Measurements from ENCODE around the gene FBLN5. TPM values are rescaled to one million over a fixed set of nuclear protein-coding genes. Genes with fewer than 3 reads are reported as not detected.

The FBLN5 gene
- total and polyA plus RNA-seq, 2 of the 4 experiments (the other 2 are of a cell fraction), result 10.6 to 76.4 TPM

- Histone ChIP-seq H3K4ac (ENCODE audit: low read depth, low read length) (no peak overlapping the region), H3K36me3 (ENCODE audit: control insufficient read depth, insufficient read depth, low read length) (peaks cover 10% of the 10 kb centered on the region; the same call in 1 of the 2 replicates), H2AFZ (replicated peaks; ENCODE audit: low read length, poor library complexity) (no peak overlapping the region), H3K4me1 (ENCODE audit: control insufficient read depth, insufficient read depth, low read length) (peaks cover 2% of the 10 kb centered on the region; the same call in 1 of the 2 replicates), H4K5ac (ENCODE audit: low read depth, low read length) (no peak overlapping the region), H3K14ac (replicated peaks; ENCODE audit: low read depth, low read length) (0 out of 2 replicates have a peak overlapping the region, but pooled peaks have one; percentile 55), H2BK5ac (ENCODE audit: low read depth, low read length, poor library complexity, severe bottlenecking) (no peak overlapping the region), H2AK9ac (replicated peaks; ENCODE audit: low read depth, low read length, poor library complexity) (no peak overlapping the region), H4K8ac (ENCODE audit: low read depth in 2 of 2, low read length in 2 of 2) (no peak overlapping the region), H3K4me2 (ENCODE audit: low read depth, low read length) (no peak overlapping the region), H3K27ac (ENCODE audit: insufficient read depth, low read length) (no peak overlapping the region), H3K9ac (ENCODE audit: low read depth, low read length) (no peak overlapping the region), H2BK15ac (ENCODE audit: low read depth, low read length) (peak overlapping the region; percentile 4; the same call in 1 of the 3 replicates), H3K18ac (ENCODE audit: low read depth, low read length) (no peak overlapping the region; the same call in 1 of the 2 replicates), H2BK120ac (ENCODE audit: low read depth, low read length) (no peak overlapping the region), H2AK5ac (ENCODE audit: low read depth, low read length) (peak overlapping the region; percentile 43), H4K91ac (ENCODE audit: insufficient read depth, low read depth, low read length) (no peak overlapping the region), H3K27me3 (ENCODE audit: control insufficient read depth, insufficient read depth, low read length) (no peaks in the 10 kb centered on the region), H2BK20ac (ENCODE audit: low read depth, low read length) (no peak overlapping the region), H3K56ac (ENCODE audit: extremely low read depth, insufficient read depth, low read length) (no peak overlapping the region), H3K23ac (ENCODE audit: low read depth, low read length) (no peak overlapping the region), H3K79me1 (ENCODE audit: low read depth in 1 of 2, low read length in 2 of 2) (no peaks in the 10 kb centered on the region; a peak in 1 of 4 replicates), H3K9me1 (ENCODE audit: insufficient read depth, low read length) (peaks cover 3% of the 10 kb centered on the region), H4K20me1 (ENCODE audit: insufficient read depth, low read length) (no peaks in the 10 kb centered on the region), H3K4me3 (ENCODE audit: insufficient read depth, low read depth, low read length) (no peak overlapping the region), H3K9me3 (ENCODE audit: control insufficient read depth, insufficient read depth, low read length) (no peaks in the 10 kb centered on the region)
- POLR2A ChIA-PET (ENCODE audit: unreplicated experiment), result no interaction called here
- intact Hi-C loops (cut with micrococcal nuclease), result no loop called here
- CTCF ChIA-PET, result no interaction called here
- BruUV-seq (replicated peaks), result no TSS peak
- DNase-seq, result no peak
- WGBS, 2 experiments (ENCODE audit: extremely low coverage in 2 of 2, insufficient read length in 1 of 2), result 80% methylated on average over 1 of the region's 4 CpGs; no CpG with 5 or more reads in 1 of the 2 experiments
- in situ Hi-C loops (cut with MboI; ENCODE audit: low sequenced_read_pairs), result no loop called here
- TF ChIP-seq MAFK (IDR thresholded peaks at IDR 0.05; ENCODE audit: low read depth, low read length) (no peak), NFE2L2 (IDR thresholded peaks at IDR 0.05; ENCODE audit: low read depth, low read length) (no peak), ELK1 (IDR thresholded peaks at IDR 0.05; ENCODE audit: borderline replicate concordance, low read depth, low read length) (no peak), FOS (IDR thresholded peaks at IDR 0.05; ENCODE audit: low read depth, low read length) (no peak), SMC3 (IDR thresholded peaks at IDR 0.05; ENCODE audit: low read depth, low read length) (no peak), POLR2A (IDR thresholded peaks at IDR 0.05; ENCODE audit: low read depth, low read length) (no peak), CHD1 (IDR thresholded peaks at IDR 0.05; ENCODE audit: low read depth, low read length) (no peak), MAZ (IDR thresholded peaks at IDR 0.05; ENCODE audit: borderline replicate concordance, low read depth, low read length) (no peak), BHLHE40 (IDR thresholded peaks at IDR 0.05; ENCODE audit: low read depth, low read length) (no peak), MXI1 (IDR thresholded peaks at IDR 0.05; ENCODE audit: borderline replicate concordance, low read depth, low read length) (no peak), RAD21 (IDR thresholded peaks at IDR 0.05; ENCODE audit: low read length) (no peak), CTCF (conservative IDR thresholded peaks at IDR 0.05; ENCODE audit: low read depth, low read length) (no peak), USF2 (IDR thresholded peaks at IDR 0.05; ENCODE audit: low read depth, low read length) (no peak), CEBPB (IDR thresholded peaks at IDR 0.05; ENCODE audit: low read depth, low read length) (no peak), RFX5 (IDR thresholded peaks at IDR 0.05; ENCODE audit: low read depth, low read length) (no peak), RCOR1 (IDR thresholded peaks at IDR 0.05; ENCODE audit: insufficient replicate concordance, low read length) (no peak)
- dilution Hi-C loops (cut with HindIII; ENCODE audit: low sequenced_read_pairs, unreplicated experiment), result no loop called here
- ATAC-seq (ENCODE audit: low read depth), result no peak
These were observed 17.2 kb upstream of the FBLN5 start for GRCh38 chr14:91964724-91965123.

Data from IMR-90 (cell line).